Spleen (tissue), 7 donors: Measurements from ENCODE around the gene PIAS4.

Experiments
- POLR2A ChIP-seq, 3 donors: fragments of 450-650 bp; IDR thresholded peaks; one replicate each; pipeline ENCODE4 v1.5.1; 2017; ENCODE audit warnings: antibody characterized with exemption in 3 of 3, mild to moderate bottlenecking in 1 of 3
- TF ChIP-seq, protein P1 (sequence below), 11 experiments: fragments of 200-600 bp in 7 of 11; fragments of 450-650 bp in 4 of 11; sonication (generic) in 4 of 11; IDR thresholded peaks in 8 of 11; conservative IDR thresholded peaks in 3 of 11; 1 replicate in 7 of 11; 2 replicates in 4 of 11; pipeline versions ENCODE4 v1.4.0 to v1.8.0; 2016 to 2021; ENCODE audit warnings: antibody characterized with exemption in 11 of 11, inconsistent platforms in 4 of 11, mild to moderate bottlenecking in 1 of 11
- donor health status: DM: no; HTN: no; CAD: no; lungs with moderate emphysema.
- donor health status: DM: no; HTN: no; CAD: no.
- donor health status: DM: no; HTN: no; CAD: no.

DNA sequence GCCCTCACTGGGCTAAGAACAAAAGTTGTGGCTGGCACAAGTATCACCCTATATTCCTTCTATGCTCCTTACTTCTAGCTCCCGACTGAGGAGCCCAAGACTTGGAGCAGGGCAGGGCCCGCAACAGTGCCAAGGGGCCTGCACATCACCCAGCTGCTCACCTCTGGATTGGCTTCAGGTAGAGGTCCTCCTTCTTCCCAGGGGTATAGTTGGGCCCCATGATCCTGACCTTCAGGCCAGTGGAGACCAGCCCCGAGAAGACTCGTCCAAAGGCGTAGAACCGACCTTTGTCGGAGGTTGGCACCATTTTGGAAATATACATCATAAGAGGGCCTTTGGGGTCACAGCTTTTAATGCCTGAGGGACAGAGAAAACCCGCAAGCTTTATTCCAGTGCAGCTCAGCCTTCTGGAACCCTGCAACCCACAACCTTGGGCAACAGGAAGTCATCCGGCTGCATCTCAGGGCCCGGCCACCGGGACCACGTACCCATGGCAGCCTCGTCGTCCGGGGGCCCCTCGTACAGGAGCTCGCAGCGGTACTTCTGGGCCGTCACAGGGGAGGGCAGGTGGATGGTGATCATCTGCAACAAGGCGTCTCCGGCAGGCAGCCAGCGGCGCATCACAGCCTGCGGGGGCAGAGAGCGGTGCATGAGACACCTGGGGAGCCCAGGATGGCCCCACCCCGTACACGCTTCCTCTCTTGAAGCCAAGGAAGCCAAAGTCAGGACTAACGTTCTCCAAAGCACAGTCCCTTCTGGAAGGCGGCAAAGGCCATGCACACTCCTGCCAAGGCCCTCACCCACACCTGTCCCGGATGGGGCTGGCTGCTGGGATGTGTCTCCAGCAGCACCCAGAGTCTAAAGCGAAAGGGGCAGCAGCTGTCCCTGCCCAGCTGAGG, 26.9 kb upstream of the PIAS4 start:
- TF ChIP-seq, protein P1, sequence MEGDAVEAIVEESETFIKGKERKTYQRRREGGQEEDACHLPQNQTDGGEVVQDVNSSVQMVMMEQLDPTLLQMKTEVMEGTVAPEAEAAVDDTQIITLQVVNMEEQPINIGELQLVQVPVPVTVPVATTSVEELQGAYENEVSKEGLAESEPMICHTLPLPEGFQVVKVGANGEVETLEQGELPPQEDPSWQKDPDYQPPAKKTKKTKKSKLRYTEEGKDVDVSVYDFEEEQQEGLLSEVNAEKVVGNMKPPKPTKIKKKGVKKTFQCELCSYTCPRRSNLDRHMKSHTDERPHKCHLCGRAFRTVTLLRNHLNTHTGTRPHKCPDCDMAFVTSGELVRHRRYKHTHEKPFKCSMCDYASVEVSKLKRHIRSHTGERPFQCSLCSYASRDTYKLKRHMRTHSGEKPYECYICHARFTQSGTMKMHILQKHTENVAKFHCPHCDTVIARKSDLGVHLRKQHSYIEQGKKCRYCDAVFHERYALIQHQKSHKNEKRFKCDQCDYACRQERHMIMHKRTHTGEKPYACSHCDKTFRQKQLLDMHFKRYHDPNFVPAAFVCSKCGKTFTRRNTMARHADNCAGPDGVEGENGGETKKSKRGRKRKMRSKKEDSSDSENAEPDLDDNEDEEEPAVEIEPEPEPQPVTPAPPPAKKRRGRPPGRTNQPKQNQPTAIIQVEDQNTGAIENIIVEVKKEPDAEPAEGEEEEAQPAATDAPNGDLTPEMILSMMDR (IDR thresholded peaks at IDR 0.05 in 8 of 11, conservative IDR thresholded peaks at IDR 0.05 in 3 of 11), result no peak
- TF ChIP-seq POLR2A (IDR thresholded peaks at IDR 0.05), result no peak
